H9 (cell line): Measurements from ENCODE around the gene UCK1. TPM values are rescaled to one million over a fixed set of nuclear protein-coding genes. Genes with fewer than 3 reads are reported as not detected.
A peak's percentile ranks its signal among the peaks of the same experiment; 100 is the strongest.

Experiments
- DNase-seq: peaks from one replicate; pipeline ENCODE4 v3.0.0-alpha.2; 2017
- H2AFZ ChIP-seq: one replicate; pipeline ENCODE4 v1.6.1; 2013; ENCODE audit warnings: mild to moderate bottlenecking, low read length, control low read depth, moderate library complexity
- H2AK5ac ChIP-seq: 2 replicates; pipeline ENCODE4 v1.6.1; 2013; ENCODE audit warnings: low read length, control low read depth, mixed read lengths; ENCODE audit not compliant: insufficient read length
- H2BK120ac ChIP-seq: one replicate; pipeline ENCODE4 v1.6.1; 2013; ENCODE audit warnings: low read depth, mild to moderate bottlenecking, low read length, control low read depth, inconsistent platforms; ENCODE audit not compliant: poor library complexity, severe bottlenecking
- H2BK12ac ChIP-seq: 2 replicates; pipeline ENCODE4 v1.6.1; 2013; ENCODE audit warnings: low read length, control low read depth, mixed read lengths, low read depth; ENCODE audit not compliant: insufficient read length
- H2BK15ac ChIP-seq: 2 replicates; pipeline ENCODE4 v1.6.1; 2013; ENCODE audit warnings: low read depth, low read length, control low read depth
- H2BK20ac ChIP-seq: one replicate; pipeline ENCODE4 v1.6.1; 2013; ENCODE audit warnings: low read depth, mild to moderate bottlenecking, low read length, control low read depth, inconsistent platforms; ENCODE audit not compliant: poor library complexity, severe bottlenecking
- H2BK5ac ChIP-seq: 2 replicates; pipeline ENCODE4 v1.6.1; 2013; ENCODE audit warnings: low read length, control low read depth, mixed read lengths; ENCODE audit not compliant: insufficient read length
- H3K14ac ChIP-seq: 2 replicates; pipeline ENCODE4 v1.6.1; 2013; ENCODE audit warnings: low read length, control low read depth; ENCODE audit not compliant: insufficient read depth
- H3K18ac ChIP-seq: 2 replicates; pipeline ENCODE4 v1.6.1; 2013; ENCODE audit warnings: low read depth, mild to moderate bottlenecking, mixed read lengths, low read length, control low read depth; ENCODE audit not compliant: insufficient read length
- H3K23ac ChIP-seq: 2 replicates; pipeline ENCODE4 v1.6.1; 2013; ENCODE audit warnings: low read length, control low read depth, mixed read lengths, low read depth; ENCODE audit not compliant: insufficient read length
- H3K23me2 ChIP-seq: 2 replicates; pipeline ENCODE4 v1.6.1; 2013; ENCODE audit warnings: low read depth, mild to moderate bottlenecking, mixed read lengths, low read length, control low read depth; ENCODE audit not compliant: insufficient read length, poor library complexity, severe bottlenecking
- H3K27ac ChIP-seq: 2 replicates; pipeline ENCODE4 v1.5.1; 2013; ENCODE audit warnings: low read length, control low read depth, mixed read lengths, low read depth; ENCODE audit not compliant: insufficient read length
- H3K27me3 ChIP-seq: 2 replicates; pipeline ENCODE4 v1.6.1; 2013; ENCODE audit warnings: low read length, control low read depth, inconsistent platforms; ENCODE audit not compliant: insufficient read depth
- H3K4ac ChIP-seq: 2 replicates; pipeline ENCODE4 v1.6.1; 2013; ENCODE audit warnings: low read depth, mild to moderate bottlenecking, control low read depth, inconsistent platforms, low read length, moderate library complexity
- H3K4me1 ChIP-seq: 2 replicates; pipeline ENCODE4 v1.6.1; 2013; ENCODE audit warnings: low read length, control low read depth, inconsistent platforms; ENCODE audit not compliant: insufficient read depth
- H3K4me2 ChIP-seq: 2 replicates; pipeline ENCODE4 v1.6.1; 2013; ENCODE audit warnings: low read length, control low read depth, mixed read lengths; ENCODE audit not compliant: insufficient read length, insufficient read depth
- H3K56ac ChIP-seq: 2 replicates; pipeline ENCODE4 v1.6.1; 2013; ENCODE audit warnings: low read depth, mild to moderate bottlenecking, mixed read lengths, low read length, control low read depth; ENCODE audit not compliant: insufficient read length
- H3K79me1 ChIP-seq: 2 replicates; pipeline ENCODE4 v1.6.1; 2013; ENCODE audit warnings: low read depth, mild to moderate bottlenecking, moderate library complexity, low read length, control low read depth, inconsistent platforms; ENCODE audit not compliant: insufficient read depth, poor library complexity, severe bottlenecking
- H3K79me2 ChIP-seq: 2 replicates; pipeline ENCODE4 v1.6.1; 2013; ENCODE audit warnings: low read length, control low read depth, inconsistent platforms; ENCODE audit not compliant: insufficient read depth
- H3K9ac ChIP-seq: 2 replicates; pipeline ENCODE4 v1.6.1; 2013; ENCODE audit warnings: low read length, control low read depth, mixed read lengths; ENCODE audit not compliant: insufficient read length; ENCODE audit errors: extremely low read depth
- H3K9me3 ChIP-seq: one replicate; pipeline ENCODE4 v1.6.1; 2013; ENCODE audit warnings: low read depth, low read length, inconsistent platforms; ENCODE audit not compliant: control insufficient read depth
- H3T11ph ChIP-seq: one replicate; pipeline ENCODE4 v1.6.1; 2013; ENCODE audit warnings: mild to moderate bottlenecking, low read length, control low read depth, inconsistent platforms
- H4K20me1 ChIP-seq: one replicate; pipeline ENCODE4 v1.6.1; 2013; ENCODE audit not compliant: control insufficient read depth, insufficient read length, insufficient read depth
- H4K5ac ChIP-seq: 2 replicates; pipeline ENCODE4 v1.6.1; 2013; ENCODE audit warnings: low read depth, mild to moderate bottlenecking, mixed read lengths, low read length, control low read depth; ENCODE audit not compliant: insufficient read length
- H4K8ac ChIP-seq: replicated peaks from 2 replicates; pipeline ENCODE4 v1.6.1; 2013; ENCODE audit warnings: low read length, control low read depth, mixed read lengths, low read depth; ENCODE audit not compliant: insufficient read length
- H4K91ac ChIP-seq: 2 replicates; pipeline ENCODE4 v1.6.1; 2013; ENCODE audit warnings: low read depth, mild to moderate bottlenecking, moderate library complexity, mixed read lengths, low read length, control low read depth; ENCODE audit not compliant: insufficient read length
- H3K27ac Mint-ChIP-seq, 3 experiments: 2 replicates in 2 of 3; 3 replicates in 1 of 3; pipeline ENCODE4 v1.8.0; 2020 to 2021; ENCODE audit warnings: mixed read lengths in 3 of 3, mild to moderate bottlenecking in 1 of 3, moderate library complexity in 1 of 3
- H3K27me3 Mint-ChIP-seq: 2 replicates; pipeline ENCODE4 v1.8.0; 2021; ENCODE audit warnings: low read depth, mild to moderate bottlenecking, moderate library complexity, mixed read lengths
- H3K36me3 Mint-ChIP-seq, 3 experiments: 2 replicates in 2 of 3; 3 replicates in 1 of 3; pipeline ENCODE4 v1.8.0; 2020 to 2021; ENCODE audit warnings: low read depth in 3 of 3, mixed read lengths in 3 of 3; ENCODE audit not compliant: insufficient read depth in 1 of 3
- H3K4me1 Mint-ChIP-seq, 2 experiments: 2 replicates each; pipeline ENCODE4 v1.8.0; 2020; ENCODE audit warnings: mixed read lengths in 2 of 2
- H3K4me3 Mint-ChIP-seq, 2 experiments: 2 replicates in 1 of 2; 3 replicates in 1 of 2; pipeline ENCODE4 v1.8.0; 2020 to 2021; ENCODE audit warnings: mild to moderate bottlenecking in 2 of 2, mixed read lengths in 2 of 2, moderate library complexity in 1 of 2
- H3K9me3 Mint-ChIP-seq, 2 experiments: 2 replicates in 1 of 2; 3 replicates in 1 of 2; pipeline ENCODE4 v1.8.0; 2020; ENCODE audit warnings: mild to moderate bottlenecking in 2 of 2, mixed read lengths in 2 of 2, moderate library complexity in 1 of 2
- WGBS: extraction: QIAGEN DNeasy Blood & Tissue Kit; methylation state at CpG from one replicate; pipeline ENCODE4 v1.1.7; 2013; ENCODE audit warnings: missing lambda C conversion rate, low lambda C conversion rate, mixed read lengths; ENCODE audit not compliant: insufficient read length; ENCODE audit errors: extremely low coverage; 5-methylcytosine and 5-hydroxymethylcytosine counted together
- total RNA-seq: library from RNA; stranded (reverse); gene quantifications from 2 replicates; pipeline ENCODE4 v1.2.1, GENCODE V29; 2021
- TF ChIP-seq, protein P1 (sequence below): fragments of 200-600 bp; sonication (generic); conservative IDR thresholded peaks from 3 replicates; pipeline ENCODE4 v1.8.0; 2021; ENCODE audit warnings: antibody characterized with exemption, mild to moderate bottlenecking

The UCK1 gene
- total RNA-seq, 1 experiment from 2014 or later = 54.2 TPM

GRCh38 chr9:131534721-131535237, 3.7 kb upstream of the UCK1 start:
- no peak overlapping the region for H3K4me3 Mint-ChIP-seq
- H3K4ac ChIP-seq = no peak overlapping the region
- H3K27ac Mint-ChIP-seq = peak overlapping the region in 1 of 3 experiments; percentile 72; a peak in 1 of 7 replicates
- no peaks in the 10 kb centered on the region; the same call in 1 of the 2 replicates for H3K79me2 ChIP-seq
- no peak overlapping the region for H2BK15ac ChIP-seq
- H3K18ac ChIP-seq = no peak overlapping the region
- H3K23ac ChIP-seq = no peak overlapping the region
- no peak overlapping the region for H3K9ac ChIP-seq
- peaks cover 6% of the 10 kb centered on the region for H3K23me2 ChIP-seq
- TF ChIP-seq, protein P1, sequence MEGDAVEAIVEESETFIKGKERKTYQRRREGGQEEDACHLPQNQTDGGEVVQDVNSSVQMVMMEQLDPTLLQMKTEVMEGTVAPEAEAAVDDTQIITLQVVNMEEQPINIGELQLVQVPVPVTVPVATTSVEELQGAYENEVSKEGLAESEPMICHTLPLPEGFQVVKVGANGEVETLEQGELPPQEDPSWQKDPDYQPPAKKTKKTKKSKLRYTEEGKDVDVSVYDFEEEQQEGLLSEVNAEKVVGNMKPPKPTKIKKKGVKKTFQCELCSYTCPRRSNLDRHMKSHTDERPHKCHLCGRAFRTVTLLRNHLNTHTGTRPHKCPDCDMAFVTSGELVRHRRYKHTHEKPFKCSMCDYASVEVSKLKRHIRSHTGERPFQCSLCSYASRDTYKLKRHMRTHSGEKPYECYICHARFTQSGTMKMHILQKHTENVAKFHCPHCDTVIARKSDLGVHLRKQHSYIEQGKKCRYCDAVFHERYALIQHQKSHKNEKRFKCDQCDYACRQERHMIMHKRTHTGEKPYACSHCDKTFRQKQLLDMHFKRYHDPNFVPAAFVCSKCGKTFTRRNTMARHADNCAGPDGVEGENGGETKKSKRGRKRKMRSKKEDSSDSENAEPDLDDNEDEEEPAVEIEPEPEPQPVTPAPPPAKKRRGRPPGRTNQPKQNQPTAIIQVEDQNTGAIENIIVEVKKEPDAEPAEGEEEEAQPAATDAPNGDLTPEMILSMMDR = no peak
- H2BK5ac ChIP-seq = no peak overlapping the region
- DNase-seq = no peak
- H3K14ac ChIP-seq = no peak overlapping the region
- H3K9me3 Mint-ChIP-seq = peaks cover 15 to 16% of the 10 kb centered on the region in 2 experiments
- no peak overlapping the region for H3K56ac ChIP-seq
- no peaks in the 10 kb centered on the region for H4K20me1 ChIP-seq
- H2AFZ ChIP-seq = no peak overlapping the region
- H3K36me3 Mint-ChIP-seq = peaks cover 3 to 9% (median 7%) of the 10 kb centered on the region in 3 experiments; a peak in 6 of 7 replicates
- H2BK12ac ChIP-seq = no peak overlapping the region
- no peak overlapping the region for H2BK20ac ChIP-seq
- H2AK5ac ChIP-seq = no peak overlapping the region
- H2BK120ac ChIP-seq = no peak overlapping the region
- no peaks in the 10 kb centered on the region for H3K79me1 ChIP-seq
- peaks cover 4% of the 10 kb centered on the region for H3K9me3 ChIP-seq
- H3K4me2 ChIP-seq = no peak overlapping the region
- no peak overlapping the region for H4K91ac ChIP-seq
- H4K8ac ChIP-seq = no peak overlapping the region
- no CpG with 5 or more reads among the region's 8 CpGs for WGBS
- H3K4me1 ChIP-seq = no peaks in the 10 kb centered on the region; the same call in 1 of the 2 replicates
- H3T11ph ChIP-seq = no peak overlapping the region
- peaks cover 0 to 11% of the 10 kb centered on the region in 2 experiments; a peak in 2 of 4 replicates for H3K4me1 Mint-ChIP-seq
- no peaks in the 10 kb centered on the region for H3K27me3 ChIP-seq
- no peak overlapping the region for H3K27ac ChIP-seq
- H4K5ac ChIP-seq = no peak overlapping the region
- H3K27me3 Mint-ChIP-seq = peaks cover 6% of the 10 kb centered on the region
